Mammary epithelial cell (primary cell): ENCODE results near the gene PAGE4.

Experiments
- EZH2 ChIP-seq: IDR thresholded peaks from 2 replicates; pipeline ENCODE4 v1.6.1; 2012; ENCODE audit warnings: low read length, inconsistent platforms, borderline replicate concordance
- TF ChIP-seq, protein P1 (sequence below), 2 donors: IDR thresholded peaks in 1 of 2; conservative IDR thresholded peaks in 1 of 2; 2 replicates each; pipeline ENCODE4 v1.5.1; 2011 to 2012; ENCODE audit warnings: inconsistent platforms in 2 of 2, low read length in 2 of 2, mild to moderate bottlenecking in 2 of 2, control low read depth in 1 of 2, low read depth in 1 of 2; ENCODE audit not compliant: insufficient read depth in 1 of 2; ENCODE audit errors: extremely low read depth in 1 of 2

DNA sequence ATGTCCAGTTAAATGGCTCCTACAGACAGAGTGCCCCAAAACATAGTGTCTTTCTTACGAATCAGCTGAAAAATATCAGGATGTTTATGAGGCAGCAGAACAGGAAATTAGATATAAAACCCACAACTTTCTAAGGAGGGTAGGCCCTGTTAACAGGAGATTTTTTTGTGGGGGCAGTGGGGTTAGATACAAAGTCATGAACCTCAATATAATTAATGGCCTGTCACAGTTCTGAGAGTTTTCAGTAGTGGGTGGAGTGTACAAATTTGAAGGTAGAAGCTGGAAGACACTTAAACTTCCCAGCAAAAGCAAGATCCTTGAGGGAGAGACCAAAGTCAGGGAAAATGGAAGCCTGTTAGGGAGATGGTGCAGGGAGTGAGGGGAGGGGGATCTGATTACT is 17.4 kb downstream of the PAGE4 start:
- no peak for TF ChIP-seq EZH2
- TF ChIP-seq, protein P1, sequence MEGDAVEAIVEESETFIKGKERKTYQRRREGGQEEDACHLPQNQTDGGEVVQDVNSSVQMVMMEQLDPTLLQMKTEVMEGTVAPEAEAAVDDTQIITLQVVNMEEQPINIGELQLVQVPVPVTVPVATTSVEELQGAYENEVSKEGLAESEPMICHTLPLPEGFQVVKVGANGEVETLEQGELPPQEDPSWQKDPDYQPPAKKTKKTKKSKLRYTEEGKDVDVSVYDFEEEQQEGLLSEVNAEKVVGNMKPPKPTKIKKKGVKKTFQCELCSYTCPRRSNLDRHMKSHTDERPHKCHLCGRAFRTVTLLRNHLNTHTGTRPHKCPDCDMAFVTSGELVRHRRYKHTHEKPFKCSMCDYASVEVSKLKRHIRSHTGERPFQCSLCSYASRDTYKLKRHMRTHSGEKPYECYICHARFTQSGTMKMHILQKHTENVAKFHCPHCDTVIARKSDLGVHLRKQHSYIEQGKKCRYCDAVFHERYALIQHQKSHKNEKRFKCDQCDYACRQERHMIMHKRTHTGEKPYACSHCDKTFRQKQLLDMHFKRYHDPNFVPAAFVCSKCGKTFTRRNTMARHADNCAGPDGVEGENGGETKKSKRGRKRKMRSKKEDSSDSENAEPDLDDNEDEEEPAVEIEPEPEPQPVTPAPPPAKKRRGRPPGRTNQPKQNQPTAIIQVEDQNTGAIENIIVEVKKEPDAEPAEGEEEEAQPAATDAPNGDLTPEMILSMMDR (conservative IDR thresholded peaks at IDR 0.05 in 1 of 2, IDR thresholded peaks at IDR 0.05 in 1 of 2; ENCODE audit: extremely low read depth in 1 of 2, insufficient read depth in 1 of 2, low read depth in 1 of 2, low read length in 2 of 2) = no peak
